ENCODE results near the gene C19orf85. TPM values are rescaled to one million over a fixed set of nuclear protein-coding genes. Genes with fewer than 3 reads are reported as not detected.

The C19orf85 gene
- total RNA-seq, 1 donor from 2014 or later, result not detected

DNA sequence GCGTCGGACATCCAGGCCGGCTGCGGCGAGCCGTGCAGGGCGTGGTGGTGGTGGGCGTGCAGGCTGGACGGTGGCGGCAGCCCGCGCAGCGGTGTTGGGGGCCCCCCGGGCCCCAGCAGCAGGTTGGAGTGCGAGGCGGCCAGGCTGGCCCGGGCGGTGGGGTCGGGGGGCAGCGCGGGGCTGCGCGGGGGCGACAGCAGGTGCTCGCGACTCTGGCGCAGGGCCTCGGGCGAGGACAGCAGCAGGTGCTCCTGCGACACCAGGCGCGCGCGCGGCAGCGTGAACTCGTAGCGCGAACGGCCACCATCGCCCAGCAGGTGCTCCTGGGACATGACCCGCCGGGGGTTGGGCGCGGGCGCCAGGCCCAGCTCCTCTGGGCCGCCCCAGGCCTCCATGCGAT, 31.3 kb downstream of the C19orf85 start:
- H3K36me3 ChIP-seq, result no peaks in the 10 kb centered on the region
- DNase-seq (ENCODE audit: low spot score), result no peak
- no peaks in the 10 kb centered on the region for H3K4me1 ChIP-seq
- TF ChIP-seq EZH2phosphoT487 (IDR thresholded peaks at IDR 0.05) (no peak), EZH2 (IDR thresholded peaks at IDR 0.05) (no peak)
- TF ChIP-seq, protein P1, sequence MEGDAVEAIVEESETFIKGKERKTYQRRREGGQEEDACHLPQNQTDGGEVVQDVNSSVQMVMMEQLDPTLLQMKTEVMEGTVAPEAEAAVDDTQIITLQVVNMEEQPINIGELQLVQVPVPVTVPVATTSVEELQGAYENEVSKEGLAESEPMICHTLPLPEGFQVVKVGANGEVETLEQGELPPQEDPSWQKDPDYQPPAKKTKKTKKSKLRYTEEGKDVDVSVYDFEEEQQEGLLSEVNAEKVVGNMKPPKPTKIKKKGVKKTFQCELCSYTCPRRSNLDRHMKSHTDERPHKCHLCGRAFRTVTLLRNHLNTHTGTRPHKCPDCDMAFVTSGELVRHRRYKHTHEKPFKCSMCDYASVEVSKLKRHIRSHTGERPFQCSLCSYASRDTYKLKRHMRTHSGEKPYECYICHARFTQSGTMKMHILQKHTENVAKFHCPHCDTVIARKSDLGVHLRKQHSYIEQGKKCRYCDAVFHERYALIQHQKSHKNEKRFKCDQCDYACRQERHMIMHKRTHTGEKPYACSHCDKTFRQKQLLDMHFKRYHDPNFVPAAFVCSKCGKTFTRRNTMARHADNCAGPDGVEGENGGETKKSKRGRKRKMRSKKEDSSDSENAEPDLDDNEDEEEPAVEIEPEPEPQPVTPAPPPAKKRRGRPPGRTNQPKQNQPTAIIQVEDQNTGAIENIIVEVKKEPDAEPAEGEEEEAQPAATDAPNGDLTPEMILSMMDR (IDR thresholded peaks at IDR 0.05), result no peak
- H3K9me3 ChIP-seq (ENCODE audit: low read depth), result no peaks in the 10 kb centered on the region
- Mint-ChIP-seq H3K36me3 (peaks cover 4% of the 10 kb centered on the region), H3K4me1 (no peaks in the 10 kb centered on the region), H3K9me3 (peaks cover 2% of the 10 kb centered on the region), H3K27me3 (ENCODE audit: insufficient read depth, low read depth) (peaks cover 17% of the 10 kb centered on the region), H3K27ac (no peak overlapping the region), H3K4me3 (no peak overlapping the region)
- peaks cover 9% of the 10 kb centered on the region for H4K20me1 ChIP-seq (ENCODE audit: low read depth)
- no peak overlapping the region for H3K4me3 ChIP-seq
- H2AFZ ChIP-seq (replicated peaks), result no peak overlapping the region
- H3K27me3 ChIP-seq, result peaks cover 13% of the 10 kb centered on the region
- no peak overlapping the region for H3K4me2 ChIP-seq
- H3K9ac ChIP-seq, result no peak overlapping the region
- peaks cover 20% of the 10 kb centered on the region for H3F3A ChIP-seq (ENCODE audit: low read depth)
- H3K27ac ChIP-seq, result no peak overlapping the region
- H3K79me2 ChIP-seq (ENCODE audit: low read depth), result no peaks in the 10 kb centered on the region

DNA sequence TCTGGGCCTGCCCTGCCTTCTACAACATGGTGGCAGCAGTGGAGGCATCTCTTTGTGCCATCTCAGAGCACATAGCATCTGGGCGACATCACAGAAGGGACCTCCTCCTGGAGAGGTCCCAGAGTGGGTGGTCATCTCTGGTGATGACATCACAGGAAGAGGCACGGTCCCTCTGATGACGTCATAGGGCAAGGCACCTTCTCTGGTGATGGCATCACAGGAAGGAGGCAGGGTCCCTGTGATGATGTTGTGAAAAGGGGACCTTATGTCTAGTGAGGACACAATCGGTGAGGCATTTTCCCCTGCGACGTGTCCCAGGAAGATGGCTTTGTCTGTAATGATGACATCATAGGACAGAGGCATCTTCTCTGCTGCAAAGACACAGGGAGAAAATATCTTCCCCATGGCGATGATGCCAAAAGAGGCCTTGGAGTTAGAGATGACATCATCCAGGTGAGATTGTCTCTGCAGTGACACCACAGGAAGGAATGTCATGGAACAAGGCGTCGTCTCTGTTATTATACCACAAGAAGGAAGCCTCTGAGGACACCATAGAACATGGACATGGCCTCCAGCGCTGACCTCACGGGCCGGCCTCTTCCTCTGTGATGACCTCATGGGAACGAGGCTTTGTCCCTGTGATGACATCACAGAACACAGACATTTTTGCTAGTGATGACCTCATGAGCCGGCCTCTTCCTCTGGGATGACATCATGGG, 32.2 kb downstream of the C19orf85 start:
- Histone ChIP-seq H2AFZ (replicated peaks) (no peak overlapping the region), H4K20me1 (ENCODE audit: low read depth) (no peaks in the 10 kb centered on the region), H3K4me2 (no peak overlapping the region), H3K4me1 (no peaks in the 10 kb centered on the region), H3K36me3 (no peaks in the 10 kb centered on the region), H3F3A (ENCODE audit: low read depth) (peaks cover 20% of the 10 kb centered on the region), H3K4me3 (no peak overlapping the region), H3K27ac (no peak overlapping the region), H3K9me3 (ENCODE audit: low read depth) (no peaks in the 10 kb centered on the region), H3K79me2 (ENCODE audit: low read depth) (no peaks in the 10 kb centered on the region), H3K27me3 (peaks cover 4% of the 10 kb centered on the region), H3K9ac (no peak overlapping the region)
- TF ChIP-seq EZH2 (IDR thresholded peaks at IDR 0.05) (no peak), EZH2phosphoT487 (IDR thresholded peaks at IDR 0.05) (no peak)
- TF ChIP-seq, protein P1 (IDR thresholded peaks at IDR 0.05), result no peak
- H3K4me1 Mint-ChIP-seq, result no peaks in the 10 kb centered on the region
- H3K27ac Mint-ChIP-seq, result no peak overlapping the region
- no peak for DNase-seq (ENCODE audit: low spot score)
- H3K27me3 Mint-ChIP-seq (ENCODE audit: insufficient read depth, low read depth), result peaks cover 11% of the 10 kb centered on the region
- H3K36me3 Mint-ChIP-seq, result peaks cover 4% of the 10 kb centered on the region
- peak overlapping the region; percentile 12 for H3K4me3 Mint-ChIP-seq
- peaks cover 2% of the 10 kb centered on the region for H3K9me3 Mint-ChIP-seq

DNA sequence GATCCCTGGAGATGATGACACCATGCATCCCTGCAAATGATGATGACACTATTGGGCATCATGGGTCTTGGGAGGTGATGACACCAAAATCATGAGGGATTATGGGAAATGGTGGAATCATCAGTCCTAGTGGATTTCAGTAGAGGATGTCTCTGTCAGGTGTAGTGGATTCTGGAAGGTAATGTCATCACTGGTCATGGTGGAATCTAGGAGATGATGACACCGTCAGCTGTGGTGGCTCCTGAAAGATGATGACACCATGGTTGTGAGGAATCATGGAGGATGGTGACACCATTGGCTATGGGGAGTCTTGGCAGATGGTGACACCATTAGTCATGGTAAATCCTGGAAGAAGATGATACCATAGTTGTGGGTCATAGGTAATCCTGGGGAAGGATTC, 33.4 kb downstream of the C19orf85 start:
- H3K4me3 Mint-ChIP-seq, result peak overlapping the region; percentile 39
- H3K4me1 ChIP-seq, result no peaks in the 10 kb centered on the region
- TF ChIP-seq EZH2phosphoT487 (IDR thresholded peaks at IDR 0.05) (no peak), EZH2 (IDR thresholded peaks at IDR 0.05) (no peak)
- TF ChIP-seq, protein P1 (IDR thresholded peaks at IDR 0.05), result no peak
- peaks cover 4% of the 10 kb centered on the region for H3K36me3 Mint-ChIP-seq
- H2AFZ ChIP-seq (replicated peaks), result no peak overlapping the region
- H3K27me3 Mint-ChIP-seq (ENCODE audit: insufficient read depth, low read depth), result peaks cover 6% of the 10 kb centered on the region
- no peaks in the 10 kb centered on the region for H3K36me3 ChIP-seq
- DNase-seq (ENCODE audit: low spot score), result no peak
- H3F3A ChIP-seq (ENCODE audit: low read depth), result peaks cover 12% of the 10 kb centered on the region
- no peaks in the 10 kb centered on the region for H3K4me1 Mint-ChIP-seq
- peaks cover 4% of the 10 kb centered on the region for H3K27me3 ChIP-seq
- H3K27ac ChIP-seq, result no peak overlapping the region
- H3K27ac Mint-ChIP-seq, result no peak overlapping the region
- H3K9me3 ChIP-seq (ENCODE audit: low read depth), result no peaks in the 10 kb centered on the region
- no peak overlapping the region for H3K4me3 ChIP-seq
- H3K4me2 ChIP-seq, result no peak overlapping the region
- no peaks in the 10 kb centered on the region for H3K79me2 ChIP-seq (ENCODE audit: low read depth)
- H3K9ac ChIP-seq, result no peak overlapping the region
- no peaks in the 10 kb centered on the region for H4K20me1 ChIP-seq (ENCODE audit: low read depth)
- peaks cover 2% of the 10 kb centered on the region for H3K9me3 Mint-ChIP-seq
